ENCODE results near the gene PLCL1.

The PLCL1 gene

DNA sequence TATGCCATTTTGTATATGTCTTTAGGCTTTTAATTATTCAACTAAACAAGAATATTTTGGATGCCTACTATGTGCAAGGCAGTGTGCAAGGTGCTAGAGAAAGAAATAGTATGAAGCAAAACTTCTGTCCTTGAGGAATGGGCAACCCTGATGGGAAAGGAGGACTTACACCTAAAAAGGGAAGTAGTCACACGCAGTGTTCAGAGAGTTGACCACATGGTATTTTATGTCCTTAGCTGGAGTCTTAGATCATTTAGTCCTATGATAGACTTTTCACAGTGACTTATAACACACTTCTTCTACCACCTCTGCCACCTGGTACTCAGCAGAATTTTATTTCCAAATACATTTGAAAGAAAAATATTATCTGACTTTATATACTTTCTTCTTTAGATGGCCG lies 291.6 kb downstream of the PLCL1 start:
- Histone ChIP-seq H3K36me3 (ENCODE audit: control insufficient read depth, insufficient read depth, low read length) (no peaks in the 10 kb centered on the region), H3K4me1 (ENCODE audit: control insufficient read depth, insufficient read depth, low read length) (peaks cover 4% of the 10 kb centered on the region), H3K4me3 (ENCODE audit: insufficient read depth, low read depth, low read length) (no peak overlapping the region), H3K27ac (ENCODE audit: insufficient read depth, low read depth, low read length, poor library complexity, severe bottlenecking) (no peak overlapping the region), H3K27me3 (ENCODE audit: control insufficient read depth, insufficient read depth, low read length, poor library complexity, severe bottlenecking) (no peaks in the 10 kb centered on the region), H3K9me3 (ENCODE audit: control insufficient read depth, low read length) (no peaks in the 10 kb centered on the region)
- WGBS, 2 experiments = 85 to 91% methylated on average over 1 of the region's 2 CpGs

DNA sequence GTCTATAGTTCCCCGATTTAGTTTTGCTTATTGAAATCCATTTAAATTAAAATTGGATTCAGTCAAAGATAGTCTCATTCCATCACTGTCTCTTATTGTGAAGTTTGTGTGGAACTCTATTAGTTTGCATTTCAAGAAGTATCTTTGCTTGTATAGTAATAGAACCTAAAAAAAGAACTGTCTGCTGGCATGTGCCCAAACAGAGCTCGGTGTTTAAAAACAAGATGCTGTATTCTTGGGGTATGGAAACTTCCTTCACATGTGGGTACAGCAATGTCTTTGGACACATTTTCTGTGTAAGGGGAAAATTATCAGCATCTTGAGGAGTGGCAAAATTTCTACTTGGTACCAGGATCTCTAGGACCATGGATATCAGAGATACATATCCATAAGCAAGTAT lies 292.6 kb downstream of the PLCL1 start:
- Histone ChIP-seq H3K27me3 (ENCODE audit: control insufficient read depth, insufficient read depth, low read length, poor library complexity, severe bottlenecking) (no peaks in the 10 kb centered on the region), H3K4me1 (ENCODE audit: control insufficient read depth, insufficient read depth, low read length) (peaks cover 4% of the 10 kb centered on the region), H3K36me3 (ENCODE audit: control insufficient read depth, insufficient read depth, low read length) (no peaks in the 10 kb centered on the region), H3K9me3 (ENCODE audit: control insufficient read depth, low read length) (no peaks in the 10 kb centered on the region), H3K27ac (ENCODE audit: insufficient read depth, low read depth, low read length, poor library complexity, severe bottlenecking) (no peak overlapping the region), H3K4me3 (ENCODE audit: insufficient read depth, low read depth, low read length) (no peak overlapping the region)
- WGBS, 2 experiments = 90 to 94% methylated on average over 1 to 2 of the region's 2 CpGs

DNA sequence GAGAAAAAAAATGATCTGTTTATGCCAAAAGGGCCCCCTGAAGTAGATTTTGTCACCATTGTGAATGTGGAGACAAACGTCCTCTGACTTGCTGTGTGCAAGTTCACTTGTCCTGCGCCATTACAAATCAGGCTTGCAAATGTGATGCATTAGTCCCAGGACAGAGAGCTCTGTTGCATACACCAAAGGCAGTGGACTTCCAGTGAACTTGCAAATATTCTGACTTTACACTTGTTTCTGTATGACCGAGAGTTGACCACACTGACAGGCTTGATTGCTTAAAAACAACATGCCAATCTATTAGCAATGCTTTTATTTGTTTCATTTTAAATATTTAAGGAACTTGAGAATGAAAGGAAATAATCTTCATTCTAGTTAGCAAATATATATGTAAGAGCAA lies 293.2 kb downstream of the PLCL1 start:
- Histone ChIP-seq H3K27ac (ENCODE audit: insufficient read depth, low read depth, low read length, poor library complexity, severe bottlenecking) (no peak overlapping the region), H3K4me3 (ENCODE audit: insufficient read depth, low read depth, low read length) (no peak overlapping the region), H3K36me3 (ENCODE audit: control insufficient read depth, insufficient read depth, low read length) (no peaks in the 10 kb centered on the region), H3K9me3 (ENCODE audit: control insufficient read depth, low read length) (no peaks in the 10 kb centered on the region), H3K4me1 (ENCODE audit: control insufficient read depth, insufficient read depth, low read length) (peaks cover 4% of the 10 kb centered on the region), H3K27me3 (ENCODE audit: control insufficient read depth, insufficient read depth, low read length, poor library complexity, severe bottlenecking) (no peaks in the 10 kb centered on the region)
- 92 to 94% methylated on average over 3 of the region's 3 CpGs for WGBS, 2 experiments

DNA sequence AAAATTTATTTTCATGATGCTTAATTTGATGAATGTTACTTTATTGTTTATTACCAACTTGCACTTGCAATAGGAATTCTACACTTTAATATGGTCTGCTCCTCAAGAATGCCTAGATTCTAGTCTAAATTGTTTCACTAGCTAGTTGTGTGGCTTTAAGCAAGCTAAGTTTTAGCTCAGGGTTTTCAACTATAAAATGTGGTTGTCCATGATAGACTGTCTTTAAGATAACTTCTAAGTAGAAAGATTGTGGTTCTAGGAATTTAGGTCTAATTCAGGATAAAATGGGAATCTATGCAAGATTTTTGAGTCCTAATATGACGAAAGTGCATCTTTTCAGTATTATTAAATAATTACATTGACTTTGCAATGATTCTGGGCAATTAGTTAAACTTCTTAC lies 294.0 kb downstream of the PLCL1 start:
- Histone ChIP-seq H3K4me3 (ENCODE audit: insufficient read depth, low read depth, low read length) (no peak overlapping the region), H3K9me3 (ENCODE audit: control insufficient read depth, low read length) (no peaks in the 10 kb centered on the region), H3K27ac (ENCODE audit: insufficient read depth, low read depth, low read length, poor library complexity, severe bottlenecking) (no peak overlapping the region), H3K4me1 (ENCODE audit: control insufficient read depth, insufficient read depth, low read length) (peaks cover 4% of the 10 kb centered on the region), H3K27me3 (ENCODE audit: control insufficient read depth, insufficient read depth, low read length, poor library complexity, severe bottlenecking) (no peaks in the 10 kb centered on the region), H3K36me3 (ENCODE audit: control insufficient read depth, insufficient read depth, low read length) (no peaks in the 10 kb centered on the region)
- whole genome bisulfite sequencing, 2 experiments = 100% methylated on average over 1 of the region's 1 CpG; no CpG with 5 or more reads in 1 of the 2 experiments

DNA sequence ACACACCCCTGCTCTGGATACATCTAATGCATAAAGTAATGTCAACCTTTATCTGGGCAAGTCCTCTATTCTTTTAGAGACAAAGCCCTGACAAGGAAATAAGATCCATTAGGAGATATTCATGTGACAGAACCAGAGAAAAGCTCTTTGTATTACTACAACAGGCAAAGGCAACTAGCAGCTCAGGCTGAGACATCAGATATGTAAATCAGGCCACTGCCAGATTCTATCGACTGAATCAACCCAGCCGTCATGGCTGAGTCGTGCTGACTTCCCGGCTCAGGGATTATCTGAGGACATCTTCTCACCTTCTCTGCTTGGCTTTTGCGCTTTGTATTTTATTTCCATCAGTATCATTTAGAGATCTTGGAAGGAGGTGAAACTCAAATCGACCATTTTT lies 294.5 kb downstream of the PLCL1 start:
- Histone ChIP-seq H3K9me3 (ENCODE audit: control insufficient read depth, low read length) (no peaks in the 10 kb centered on the region), H3K27me3 (ENCODE audit: control insufficient read depth, insufficient read depth, low read length, poor library complexity, severe bottlenecking) (no peaks in the 10 kb centered on the region), H3K4me1 (ENCODE audit: control insufficient read depth, insufficient read depth, low read length) (peaks cover 4% of the 10 kb centered on the region), H3K27ac (ENCODE audit: insufficient read depth, low read depth, low read length, poor library complexity, severe bottlenecking) (no peak overlapping the region), H3K4me3 (ENCODE audit: insufficient read depth, low read depth, low read length) (no peak overlapping the region), H3K36me3 (ENCODE audit: control insufficient read depth, insufficient read depth, low read length) (no peaks in the 10 kb centered on the region)
- WGBS, 2 experiments = 24 to 43% methylated on average over 5 to 6 of the region's 6 CpGs

DNA sequence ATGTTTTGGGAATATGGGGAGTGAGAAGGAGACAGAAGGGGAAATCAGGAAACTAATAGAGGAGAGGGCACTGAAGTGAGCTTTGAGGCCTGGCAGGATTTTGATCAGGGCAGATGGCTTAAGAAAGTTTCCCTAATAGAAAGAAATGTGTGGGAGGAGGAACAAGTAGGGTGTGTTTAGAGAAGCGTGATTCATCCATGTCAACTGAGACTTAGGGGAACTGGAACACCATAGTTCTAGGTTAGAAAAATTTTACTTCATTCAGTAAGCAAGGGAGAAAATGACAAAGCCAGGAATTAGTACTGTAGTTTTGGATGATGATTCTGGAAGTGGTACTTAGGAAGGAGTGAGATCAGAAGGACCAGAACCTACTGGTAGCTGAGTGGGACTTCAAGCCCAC lies 296.0 kb downstream of the PLCL1 start:
- H3K9me3 ChIP-seq (ENCODE audit: control insufficient read depth, low read length) = no peaks in the 10 kb centered on the region
- no peaks in the 10 kb centered on the region for H3K27me3 ChIP-seq (ENCODE audit: control insufficient read depth, insufficient read depth, low read length, poor library complexity, severe bottlenecking)
- WGBS, 2 experiments = 94 to 95% methylated on average over 1 of the region's 1 CpG
- H3K36me3 ChIP-seq (ENCODE audit: control insufficient read depth, insufficient read depth, low read length) = no peaks in the 10 kb centered on the region
- no peak overlapping the region for H3K27ac ChIP-seq (ENCODE audit: insufficient read depth, low read depth, low read length, poor library complexity, severe bottlenecking)
- H3K4me3 ChIP-seq (ENCODE audit: insufficient read depth, low read depth, low read length) = no peak overlapping the region
- H3K4me1 ChIP-seq (ENCODE audit: control insufficient read depth, insufficient read depth, low read length) = peaks cover 4% of the 10 kb centered on the region

DNA sequence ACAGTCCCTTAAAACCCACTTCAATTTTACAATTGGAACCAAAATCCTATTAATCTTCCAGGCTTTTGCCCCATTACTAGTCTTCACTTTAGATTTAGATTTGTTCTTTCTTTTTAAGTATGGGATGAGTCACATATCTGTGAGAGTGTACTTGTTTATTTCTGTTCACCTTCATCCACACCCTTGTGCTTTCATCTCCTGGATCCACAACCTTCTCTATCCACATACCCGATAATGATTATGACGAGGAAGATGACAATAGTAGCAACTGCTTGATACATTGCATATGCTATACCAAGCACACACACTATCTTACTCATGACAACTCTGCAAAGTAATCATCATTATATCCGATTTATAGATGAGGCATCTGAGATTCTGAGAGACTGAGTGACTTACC lies 297.3 kb downstream of the PLCL1 start:
- Histone ChIP-seq H3K36me3 (ENCODE audit: control insufficient read depth, insufficient read depth, low read length) (no peaks in the 10 kb centered on the region), H3K4me1 (ENCODE audit: control insufficient read depth, insufficient read depth, low read length) (peaks cover 4% of the 10 kb centered on the region), H3K27me3 (ENCODE audit: control insufficient read depth, insufficient read depth, low read length, poor library complexity, severe bottlenecking) (no peaks in the 10 kb centered on the region), H3K9me3 (ENCODE audit: control insufficient read depth, low read length) (no peaks in the 10 kb centered on the region), H3K4me3 (ENCODE audit: insufficient read depth, low read depth, low read length) (no peak overlapping the region), H3K27ac (ENCODE audit: insufficient read depth, low read depth, low read length, poor library complexity, severe bottlenecking) (no peak overlapping the region)
- 91 to 92% methylated on average over 3 of the region's 3 CpGs for WGBS, 2 experiments

DNA sequence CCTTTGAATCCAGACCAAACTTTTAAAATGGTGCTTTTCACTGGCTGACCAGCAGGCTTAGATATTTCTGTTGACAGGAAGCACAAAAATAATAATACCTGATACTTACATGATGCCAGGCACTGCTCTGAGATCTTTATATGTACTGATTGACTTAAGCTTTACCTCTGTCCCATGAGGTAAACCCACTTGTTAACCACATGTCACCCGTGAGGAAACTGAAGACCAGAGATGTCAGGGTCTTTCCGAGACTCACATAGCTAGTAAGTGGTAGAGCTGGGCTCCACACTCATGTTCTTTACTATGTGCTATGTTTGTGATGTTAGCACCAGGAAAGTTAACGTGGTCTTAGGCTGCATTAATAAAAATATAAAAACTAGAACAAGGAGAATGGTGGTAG lies 297.7 kb downstream of the PLCL1 start:
- H3K27me3 ChIP-seq (ENCODE audit: control insufficient read depth, insufficient read depth, low read length, poor library complexity, severe bottlenecking) = no peaks in the 10 kb centered on the region
- 89 to 97% methylated on average over 3 of the region's 3 CpGs for WGBS, 2 experiments
- no peaks in the 10 kb centered on the region for H3K36me3 ChIP-seq (ENCODE audit: control insufficient read depth, insufficient read depth, low read length)
- no peaks in the 10 kb centered on the region for H3K9me3 ChIP-seq (ENCODE audit: control insufficient read depth, low read length)
- H3K4me3 ChIP-seq (ENCODE audit: insufficient read depth, low read depth, low read length) = no peak overlapping the region
- no peak overlapping the region for H3K27ac ChIP-seq (ENCODE audit: insufficient read depth, low read depth, low read length, poor library complexity, severe bottlenecking)
- peaks cover 4% of the 10 kb centered on the region for H3K4me1 ChIP-seq (ENCODE audit: control insufficient read depth, insufficient read depth, low read length)

DNA sequence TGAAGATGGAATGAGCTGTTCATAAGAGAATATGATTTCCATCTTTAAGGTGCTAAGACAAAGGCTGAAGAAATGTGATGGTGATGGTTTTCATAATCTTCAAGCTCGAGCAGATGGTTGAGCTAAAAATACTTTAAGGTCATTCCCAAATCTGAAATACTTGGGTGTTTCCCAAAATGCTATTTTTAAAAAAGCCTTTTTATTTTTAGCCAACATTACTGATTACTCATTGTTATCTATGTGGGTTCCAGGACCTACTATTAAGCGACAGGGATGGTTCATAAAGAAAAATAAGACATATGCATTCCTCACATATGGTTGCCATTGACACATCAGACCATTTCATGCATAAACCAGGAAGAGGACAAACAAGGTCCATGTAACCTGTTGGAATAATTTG lies 298.5 kb downstream of the PLCL1 start:
- WGBS, 2 experiments = 90 to 93% methylated on average over 2 of the region's 2 CpGs
- Histone ChIP-seq H3K27ac (ENCODE audit: insufficient read depth, low read depth, low read length, poor library complexity, severe bottlenecking) (no peak overlapping the region), H3K4me3 (ENCODE audit: insufficient read depth, low read depth, low read length) (no peak overlapping the region), H3K27me3 (ENCODE audit: control insufficient read depth, insufficient read depth, low read length, poor library complexity, severe bottlenecking) (no peaks in the 10 kb centered on the region), H3K36me3 (ENCODE audit: control insufficient read depth, insufficient read depth, low read length) (no peaks in the 10 kb centered on the region), H3K4me1 (ENCODE audit: control insufficient read depth, insufficient read depth, low read length) (peaks cover 4% of the 10 kb centered on the region), H3K9me3 (ENCODE audit: control insufficient read depth, low read length) (no peaks in the 10 kb centered on the region)

DNA sequence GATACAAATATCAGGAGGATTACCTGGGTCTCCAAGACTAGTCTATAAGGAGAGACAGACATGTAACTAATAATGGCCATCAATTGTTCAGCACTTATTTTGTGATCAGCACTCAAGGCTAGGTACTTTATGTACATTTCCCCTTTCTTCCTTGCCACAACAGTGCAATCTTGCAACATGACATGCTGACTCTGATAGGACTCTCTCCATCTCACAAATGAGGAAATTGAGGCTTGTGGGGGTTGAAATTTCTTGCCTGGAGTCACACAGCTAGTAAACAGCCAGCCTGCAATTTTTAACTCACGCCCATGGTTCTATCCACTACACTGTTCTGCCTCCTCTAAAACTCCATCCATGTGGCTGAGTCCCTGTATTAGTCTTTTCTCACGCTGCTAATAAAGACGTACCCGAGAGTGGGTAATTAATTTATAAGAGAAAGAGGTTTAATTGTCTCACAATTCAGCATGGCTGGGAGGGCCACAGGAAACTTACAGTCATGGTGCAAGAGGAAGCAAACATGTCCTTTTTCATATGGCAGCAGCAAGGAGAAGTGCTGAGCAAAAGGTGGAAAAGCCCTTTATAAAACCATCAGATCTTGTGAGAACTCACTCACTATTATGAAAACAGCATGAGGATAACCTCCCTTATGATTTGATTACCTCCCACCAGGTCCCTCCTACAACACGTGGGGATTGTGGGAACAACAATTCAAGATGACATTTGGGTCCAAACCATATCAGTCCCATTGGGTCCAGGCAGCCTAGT lies 302.4 kb downstream of the PLCL1 start:
- no peaks in the 10 kb centered on the region for H3K4me1 ChIP-seq (ENCODE audit: control insufficient read depth, insufficient read depth, low read length)
- WGBS, 2 experiments = 89 to 96% methylated on average over 5 of the region's 5 CpGs
- no peaks in the 10 kb centered on the region for H3K27me3 ChIP-seq (ENCODE audit: control insufficient read depth, insufficient read depth, low read length, poor library complexity, severe bottlenecking)
- H3K27ac ChIP-seq (ENCODE audit: insufficient read depth, low read depth, low read length, poor library complexity, severe bottlenecking) = no peak overlapping the region
- no peaks in the 10 kb centered on the region for H3K36me3 ChIP-seq (ENCODE audit: control insufficient read depth, insufficient read depth, low read length)
- H3K4me3 ChIP-seq (ENCODE audit: insufficient read depth, low read depth, low read length) = no peak overlapping the region
- H3K9me3 ChIP-seq (ENCODE audit: control insufficient read depth, low read length) = no peaks in the 10 kb centered on the region

DNA sequence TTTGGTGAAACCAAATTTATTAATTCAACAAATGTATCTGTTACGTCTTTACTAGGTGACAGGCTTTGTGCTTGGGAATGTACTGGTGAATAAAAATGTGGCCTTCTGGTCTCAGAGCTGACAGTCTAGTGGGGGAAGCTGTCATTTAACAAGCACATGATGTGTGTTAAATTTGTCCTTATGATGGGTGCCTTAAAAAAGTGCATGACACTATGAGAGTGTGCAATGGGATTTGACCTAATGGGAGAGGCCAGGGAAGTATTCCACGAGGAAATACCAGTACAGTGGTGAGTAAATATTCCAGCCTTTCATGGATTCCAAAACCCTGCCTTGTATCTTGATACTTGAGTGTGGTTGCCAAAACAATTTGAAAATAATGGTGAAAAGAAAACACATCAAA lies 308.9 kb downstream of the PLCL1 start:
- Histone ChIP-seq H3K4me3 (ENCODE audit: insufficient read depth, low read depth, low read length) (no peak overlapping the region), H3K9me3 (ENCODE audit: control insufficient read depth, low read length) (no peaks in the 10 kb centered on the region), H3K27ac (ENCODE audit: insufficient read depth, low read depth, low read length, poor library complexity, severe bottlenecking) (no peak overlapping the region), H3K27me3 (ENCODE audit: control insufficient read depth, insufficient read depth, low read length, poor library complexity, severe bottlenecking) (no peaks in the 10 kb centered on the region), H3K4me1 (ENCODE audit: control insufficient read depth, insufficient read depth, low read length) (no peaks in the 10 kb centered on the region), H3K36me3 (ENCODE audit: control insufficient read depth, insufficient read depth, low read length) (no peaks in the 10 kb centered on the region)
- WGBS, 2 experiments = 89 to 90% methylated on average over 2 of the region's 2 CpGs

Data from ectodermal cell (in vitro differentiated cells).